K562 (cell line): ENCODE data around the gene C16orf92. TPM values are rescaled to one million over a fixed set of nuclear protein-coding genes. Genes with fewer than 3 reads are reported as not detected.
A peak's percentile ranks its signal among the peaks of the same experiment; 100 is the strongest.

ENCODE experiments used
- POLR2A ChIP-seq: fragments of 450-650 bp; conservative IDR thresholded peaks from 2 replicates; pipeline ENCODE4 v1.6.1; 2016
- POLR2AphosphoS5 ChIP-seq: IDR thresholded peaks from 2 replicates; pipeline ENCODE4 v1.6.1; 2011; ENCODE audit warnings: mild to moderate bottlenecking, low read depth, low read length, moderate library complexity; ENCODE audit not compliant: control insufficient read depth, insufficient read depth
- RAD21 ChIP-seq, 2 experiments: fragments of 250-450 bp in 1 of 2; fragments of 450-650 bp in 1 of 2; sonication (Bioruptor Pico) in 1 of 2; formaldehyde crosslinking in 1 of 2; IDR thresholded peaks in 1 of 2; conservative IDR thresholded peaks in 1 of 2; 2 replicates each; pipeline versions ENCODE4 v1.4.0 to v1.8.0; 2020 to 2022; ENCODE audit warnings: mild to moderate bottlenecking in 2 of 2, moderate library complexity in 1 of 2
- SIN3A ChIP-seq, 2 experiments: fragments of 150-350 bp in 1 of 2; IDR thresholded peaks; 2 replicates each; pipeline ENCODE4 v1.6.1; 2011 to 2016; ENCODE audit warnings: borderline replicate concordance in 2 of 2, low read depth in 2 of 2, low read length in 2 of 2, mild to moderate bottlenecking in 2 of 2, moderate library complexity in 2 of 2; ENCODE audit not compliant: control insufficient read depth in 1 of 2
- ZFX ChIP-seq: sonication (generic); formaldehyde crosslinking; IDR thresholded peaks from 2 replicates; pipeline ENCODE4 v1.8.0; 2022; ENCODE audit warnings: mild to moderate bottlenecking, missing genetic modification reagents, moderate library complexity
- ZNF143 ChIP-seq: sonication (generic); formaldehyde crosslinking; IDR thresholded peaks from 2 replicates; pipeline ENCODE4 v1.9.0; 2022; ENCODE audit warnings: mild to moderate bottlenecking, missing genetic modification reagents
- ZNF324 ChIP-seq: fragments of 250-450 bp; sonication (Bioruptor Pico); IDR thresholded peaks from 2 replicates; pipeline ENCODE4 v1.4.0; 2020; ENCODE audit warnings: mild to moderate bottlenecking
- polyA plus RNA-seq, 8 experiments: library from polyadenylated mRNA; depleted of rRNA in 4 of 8; stranded (reverse) in 5 of 8; unstranded in 3 of 8; fragments of >200 nt; fragmentation: Nextera tagmentation in 2 of 8; fragmentation: Illumina TruSeq in 1 of 8; extraction: Ambion mirVana in 2 of 8; extraction: Trizol in 1 of 8; gene quantifications; 2 replicates each; pipeline versions ENCODE4 v1.2.1 to v1.2.3, GENCODE V29; 2011 to 2014; ENCODE audit warnings: inconsistent platforms in 1 of 8, missing spikeins in 1 of 8
- total RNA-seq, 7 experiments: library from RNA; depleted of rRNA in 6 of 7; stranded (reverse); fragments of >200 nt in 6 of 7; fragmentation: Illumina TruSeq in 2 of 7; extraction: Trizol in 2 of 7; gene quantifications; 2 replicates each; pipeline versions ENCODE4 v1.2.1 to v1.2.3, GENCODE V29; 2011 to 2021; ENCODE audit warnings: low replicate concordance in 1 of 7
- TF ChIP-seq, protein P1 (sequence below), 3 experiments: IDR thresholded peaks in 2 of 3; conservative IDR thresholded peaks in 1 of 3; 2 replicates each; pipeline ENCODE4 v1.5.1; 2011 to 2012; ENCODE audit warnings: low read length in 3 of 3, mild to moderate bottlenecking in 3 of 3, control low read depth in 2 of 3, improper control_type of control experiment in 1 of 3, inconsistent platforms in 1 of 3, low read depth in 1 of 3, mixed read lengths in 1 of 3, moderate library complexity in 1 of 3; ENCODE audit not compliant: insufficient read depth in 2 of 3

The C16orf92 gene
- total and polyA plus RNA-seq, 9 of the 15 experiments (the other 6 are each of a cell fraction or from before 2014, with no cell fraction given): not detected

- 0 out of 2 replicates have a peak, but pooled peaks have one; percentile 28 for TF ChIP-seq ZFX (CRISPR knock-in tag)
- no peak for TF ChIP-seq ZNF143 (CRISPR knock-in tag)
- 0 out of 4 replicates have a peak, but pooled peaks of 1 of the 2 experiments have one; percentile 11 for TF ChIP-seq RAD21 (CRISPR knock-in tag; conservative IDR thresholded peaks at IDR 0.05 in 1 of 2, IDR thresholded peaks at IDR 0.05 in 1 of 2)
- no peak for TF ChIP-seq ZNF324 (CRISPR knock-in tag)
- TF ChIP-seq POLR2A: peak; percentile 27; the same call in 1 of the 2 replicates
- TF ChIP-seq SIN3A (IDR thresholded peaks at IDR 0.05; ENCODE audit: borderline replicate concordance in 2 of 2, control insufficient read depth in 1 of 2, low read depth in 2 of 2, low read length in 2 of 2): 0 out of 4 replicates have a peak, but pooled peaks of 1 of the 2 experiments have one; percentile 35
- peak; percentile 68; the same call in 1 of the 2 replicates for TF ChIP-seq POLR2AphosphoS5
- TF ChIP-seq, protein P1, sequence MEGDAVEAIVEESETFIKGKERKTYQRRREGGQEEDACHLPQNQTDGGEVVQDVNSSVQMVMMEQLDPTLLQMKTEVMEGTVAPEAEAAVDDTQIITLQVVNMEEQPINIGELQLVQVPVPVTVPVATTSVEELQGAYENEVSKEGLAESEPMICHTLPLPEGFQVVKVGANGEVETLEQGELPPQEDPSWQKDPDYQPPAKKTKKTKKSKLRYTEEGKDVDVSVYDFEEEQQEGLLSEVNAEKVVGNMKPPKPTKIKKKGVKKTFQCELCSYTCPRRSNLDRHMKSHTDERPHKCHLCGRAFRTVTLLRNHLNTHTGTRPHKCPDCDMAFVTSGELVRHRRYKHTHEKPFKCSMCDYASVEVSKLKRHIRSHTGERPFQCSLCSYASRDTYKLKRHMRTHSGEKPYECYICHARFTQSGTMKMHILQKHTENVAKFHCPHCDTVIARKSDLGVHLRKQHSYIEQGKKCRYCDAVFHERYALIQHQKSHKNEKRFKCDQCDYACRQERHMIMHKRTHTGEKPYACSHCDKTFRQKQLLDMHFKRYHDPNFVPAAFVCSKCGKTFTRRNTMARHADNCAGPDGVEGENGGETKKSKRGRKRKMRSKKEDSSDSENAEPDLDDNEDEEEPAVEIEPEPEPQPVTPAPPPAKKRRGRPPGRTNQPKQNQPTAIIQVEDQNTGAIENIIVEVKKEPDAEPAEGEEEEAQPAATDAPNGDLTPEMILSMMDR (IDR thresholded peaks at IDR 0.05 in 2 of 3, conservative IDR thresholded peaks at IDR 0.05 in 1 of 3; ENCODE audit: insufficient read depth in 2 of 3, low read depth in 1 of 3, low read length in 3 of 3): peak; percentile 44 to 68 (median 45); a peak in 5 of 6 replicates
Observed at GRCh38 chr16:30068750-30069610, 46.0 kb downstream of the C16orf92 start (continued).
